A673 (cell line): ENCODE measurements around the gene IFITM2.

Source experiments
- CTCF ChIP-seq: fragments of 300-800, 200-600 bp; sonication (generic); conservative IDR thresholded peaks from 2 replicates; pipeline ENCODE4 v1.5.1; 2017; ENCODE audit warnings: low read depth, mild to moderate bottlenecking, antibody characterized with exemption, low read length, moderate library complexity, mixed read lengths
- EZH2 ChIP-seq: fragments of 200-600 bp; sonication (generic); IDR thresholded peaks from 2 replicates; pipeline ENCODE4 v1.6.1; 2017; ENCODE audit warnings: borderline replicate concordance, low read depth, mild to moderate bottlenecking, mixed read lengths, antibody characterized with exemption, low read length; ENCODE audit not compliant: poor library complexity, severe bottlenecking

- TF ChIP-seq CTCF (no peak), EZH2 (no peak)
Measured at GRCh38 chr11:306645-307371, 808 bp upstream of the IFITM2 start.
